PC-9 (cell line): ENCODE data around the gene LSM3. TPM values are rescaled to one million over a fixed set of nuclear protein-coding genes. Genes with fewer than 3 reads are reported as not detected.

ENCODE experiments used
- BruUV-seq: library from RNA; stranded (reverse); fragments of 400-500 nt; replicated peaks from 2 replicates; lab custom pipeline; 2021; lab: Mats Ljungman, UMichigan
- CTCF ChIA-PET: fragments of 300-600 bp; sonication (Branson Sonifier 250); formaldehyde crosslinking; loops from one replicate; lab custom pipeline; 2022; ENCODE audit warnings: antibody characterized with exemption; lab: Charles Lee
- POLR2A ChIA-PET: fragments of 300-600 bp; sonication (Branson Sonifier 250); formaldehyde crosslinking; loops from one replicate; lab custom pipeline; 2022; ENCODE audit warnings: antibody characterized with exemption; ENCODE audit not compliant: unreplicated experiment; lab: Charles Lee
- DNase-seq, 2 experiments: peaks; one replicate each; pipeline versions ENCODE4 v3.0.0 to v3.0.0-alpha.2; 2015 to 2022; ENCODE audit warnings: mixed read lengths in 1 of 2
- H2AFZ ChIP-seq: fragments of 200-600 bp; sonication (generic); 2 replicates; pipeline ENCODE4 v1.8.1; 2017; ENCODE audit warnings: antibody characterized with exemption
- H3F3A ChIP-seq: fragments of 200-600 bp; sonication (generic); 2 replicates; pipeline ENCODE4 v1.8.1; 2017; ENCODE audit warnings: antibody characterized with exemption, mild to moderate bottlenecking, low read depth; ENCODE audit not compliant: insufficient read depth
- H3K27ac ChIP-seq: fragments of 200-600 bp; sonication (generic); 2 replicates; pipeline ENCODE4 v1.6.1; 2016; ENCODE audit warnings: mixed run types
- H3K27me3 ChIP-seq: fragments of 200-600 bp; sonication (generic); 2 replicates; pipeline ENCODE4 v1.6.1; 2016; ENCODE audit warnings: low read depth, mixed run types; ENCODE audit not compliant: insufficient read depth
- H3K36me3 ChIP-seq: fragments of 200-600 bp; sonication (generic); 2 replicates; pipeline ENCODE4 v1.6.1; 2016; ENCODE audit warnings: low read depth, mixed run types
- H3K4me1 ChIP-seq: fragments of 200-600 bp; sonication (generic); replicated peaks from 2 replicates; pipeline ENCODE4 v1.6.1; 2016; ENCODE audit warnings: mixed run types; ENCODE audit not compliant: insufficient read depth
- H3K4me2 ChIP-seq: fragments of 200-600 bp; sonication (generic); 2 replicates; pipeline ENCODE4 v1.6.1; 2017; ENCODE audit warnings: mixed run types
- H3K4me3 ChIP-seq: fragments of 200-600 bp; sonication (generic); 2 replicates; pipeline ENCODE4 v1.6.1; 2016; ENCODE audit warnings: mixed run types
- H3K79me2 ChIP-seq: fragments of 200-600 bp; sonication (generic); 2 replicates; pipeline ENCODE4 v1.6.1; 2017; ENCODE audit warnings: low read depth, mixed run types
- H3K9me2 ChIP-seq: fragments of 200-600 bp; sonication (generic); 2 replicates; pipeline ENCODE4 v1.8.1; 2017; ENCODE audit warnings: mild to moderate bottlenecking; ENCODE audit not compliant: insufficient read depth
- H3K9me3 ChIP-seq: fragments of 200-600 bp; sonication (generic); 2 replicates; pipeline ENCODE4 v1.8.1; 2016; ENCODE audit warnings: low read depth; ENCODE audit not compliant: insufficient read depth
- H4K20me1 ChIP-seq: fragments of 200-600 bp; sonication (generic); 2 replicates; pipeline ENCODE4 v1.8.1; 2017; ENCODE audit not compliant: insufficient read depth
- CTCF ChIP-seq: fragments of 200-600 bp; sonication (generic); conservative IDR thresholded peaks from 2 replicates; pipeline ENCODE4 v1.6.1; 2017; ENCODE audit warnings: mixed run types, antibody characterized with exemption, mild to moderate bottlenecking, moderate library complexity
- EZH2 ChIP-seq: fragments of 200-600 bp; sonication (generic); IDR thresholded peaks from 2 replicates; pipeline ENCODE4 v1.8.0; 2017; ENCODE audit warnings: antibody characterized with exemption, low read depth
- intact Hi-C: fragments of 100-400 bp; cut with micrococcal nuclease; formaldehyde crosslinking; loops from one replicate; pipeline ENCODE4 v1.10.0; 2022; ENCODE audit not compliant: unreplicated experiment
- total RNA-seq: library from RNA; stranded (reverse); gene quantifications from 2 replicates; pipeline ENCODE4 v1.2.3, GENCODE V29; 2021

Gene LSM3
- total RNA-seq, 1 experiment from 2014 or later, result 18.3 TPM

GRCh38 chr3:14200276-14200675 is 21.7 kb downstream of the LSM3 start:
- Histone ChIP-seq H3K4me1 (peaks cover 33% of the 10 kb centered on the region), H4K20me1 (no peaks in the 10 kb centered on the region), H3K36me3 (peaks cover 7% of the 10 kb centered on the region; the same call in 1 of the 2 replicates), H3K27ac (no peak overlapping the region), H3K4me2 (no peak overlapping the region), H3K79me2 (no peaks in the 10 kb centered on the region), H3K9me3 (no peaks in the 10 kb centered on the region), H2AFZ (no peak overlapping the region), H3K4me3 (no peak overlapping the region), H3F3A (peaks cover 32% of the 10 kb centered on the region), H3K9me2 (no peaks in the 10 kb centered on the region), H3K27me3 (no peaks in the 10 kb centered on the region)
- DNase-seq, result no peak
- BruUV-seq, result no TSS peak
- ChIA-PET POLR2A (interaction anchor here (0.6 kb wide), 1 partner anchor 136 kb away, joined by 3 read pairs; no protein-coding TSS in a partner anchor), CTCF (no interaction called here)
- TF ChIP-seq EZH2 (no peak), CTCF (no peak)
- intact Hi-C loops, result loop anchor here (5.0 to 10.0 kb wide), 4 partner anchors 172 to 582 kb away; partner anchors contain the start of gene SLC6A6

- DNase-seq, result no peak
- Histone ChIP-seq H3K4me1 (peaks cover 33% of the 10 kb centered on the region), H3K9me2 (no peaks in the 10 kb centered on the region), H3K4me2 (no peak overlapping the region), H2AFZ (no peak overlapping the region), H3K9me3 (no peaks in the 10 kb centered on the region), H4K20me1 (no peaks in the 10 kb centered on the region), H3K27me3 (no peaks in the 10 kb centered on the region), H3K4me3 (no peak overlapping the region), H3K79me2 (no peaks in the 10 kb centered on the region), H3F3A (peaks cover 32% of the 10 kb centered on the region), H3K27ac (no peak overlapping the region), H3K36me3 (peaks cover 7% of the 10 kb centered on the region; the same call in 1 of the 2 replicates)
- no peak for TF ChIP-seq CTCF
- TF ChIP-seq EZH2, result no peak
- ChIA-PET CTCF (interaction anchor here (0.6 to 0.7 kb wide), 3 partner anchors 8 to 124 kb away, joined by 3 to 4 read pairs (median 3); no protein-coding TSS in a partner anchor), POLR2A (no interaction called here)
- BruUV-seq, result no TSS peak
- intact Hi-C loops, result loop anchor here (5.0 to 10.0 kb wide), 4 partner anchors 171 to 581 kb away; partner anchors contain the start of gene SLC6A6
Observed at GRCh38 chr3:14200841-14201240, 22.2 kb downstream of the LSM3 start.

- BruUV-seq, result no TSS peak
- 0 out of 2 replicates have a peak overlapping the region, but pooled peaks have one; percentile 5 for H3K4me2 ChIP-seq
- peaks cover 33% of the 10 kb centered on the region for H3K4me1 ChIP-seq
- H3K9me2 ChIP-seq, result no peaks in the 10 kb centered on the region
- peak in 1 of 2 experiments; percentile 62 for DNase-seq
- no peak overlapping the region for H2AFZ ChIP-seq
- no peaks in the 10 kb centered on the region for H3K79me2 ChIP-seq
- H3K4me3 ChIP-seq, result no peak overlapping the region
- H3K36me3 ChIP-seq, result peaks cover 7% of the 10 kb centered on the region; the same call in 1 of the 2 replicates
- no peaks in the 10 kb centered on the region for H3K9me3 ChIP-seq
- ChIA-PET CTCF (interaction anchor here (2.4 kb wide), 1 partner anchor 55 kb away, joined by 40 read pairs; no protein-coding TSS in a partner anchor), POLR2A (no interaction called here)
- H3F3A ChIP-seq, result peaks cover 32% of the 10 kb centered on the region
- H3K27ac ChIP-seq, result no peak overlapping the region
- no peaks in the 10 kb centered on the region for H4K20me1 ChIP-seq
- H3K27me3 ChIP-seq, result no peaks in the 10 kb centered on the region
- TF ChIP-seq EZH2 (no peak), CTCF (no peak)
- intact Hi-C loops, result loop anchor here (2.0 to 10.0 kb wide), 5 partner anchors 170 to 580 kb away; partner anchors contain the start of gene SLC6A6
Observed at GRCh38 chr3:14201940-14202684, 23.5 kb downstream of the LSM3 start.
